LNCaP clone FGC (cell line): ENCODE results near the gene TTN.

Experiments used
- DNase-seq: peaks from one replicate; pipeline ENCODE4 v3.0.0-alpha.2; 2011; ENCODE audit warnings: low read depth
- H3K4me3 ChIP-seq: 2 replicates; pipeline ENCODE4 v1.5.1; 2011; ENCODE audit warnings: mild to moderate bottlenecking, low read depth, low read length, control low read depth
- TF ChIP-seq, protein P1 (sequence below): IDR thresholded peaks from 2 replicates; pipeline ENCODE4 v1.5.1; 2012; ENCODE audit warnings: mild to moderate bottlenecking; ENCODE audit not compliant: control insufficient read depth, insufficient read depth; ENCODE audit errors: extremely low read depth

The TTN gene

DNA sequence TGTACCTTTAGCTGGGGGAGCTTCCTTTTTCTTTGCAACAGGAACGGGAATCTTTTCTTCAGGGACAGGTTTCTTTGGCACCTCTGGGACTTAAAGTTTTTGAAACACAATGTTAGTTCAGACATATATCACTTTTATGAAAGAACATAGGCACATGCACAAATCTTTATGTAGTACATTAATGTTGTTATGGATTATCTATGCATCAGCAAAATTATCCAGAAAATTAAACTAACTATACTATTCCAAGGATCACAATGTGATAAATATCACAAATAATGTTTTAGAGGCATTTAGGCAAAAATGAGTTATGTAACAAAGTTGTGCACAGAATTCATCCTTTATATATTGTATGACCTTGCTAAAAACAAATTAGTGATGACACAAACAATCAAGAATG, 117.4 kb downstream of the TTN start:
- H3K4me3 ChIP-seq = no peak overlapping the region
- TF ChIP-seq, protein P1, sequence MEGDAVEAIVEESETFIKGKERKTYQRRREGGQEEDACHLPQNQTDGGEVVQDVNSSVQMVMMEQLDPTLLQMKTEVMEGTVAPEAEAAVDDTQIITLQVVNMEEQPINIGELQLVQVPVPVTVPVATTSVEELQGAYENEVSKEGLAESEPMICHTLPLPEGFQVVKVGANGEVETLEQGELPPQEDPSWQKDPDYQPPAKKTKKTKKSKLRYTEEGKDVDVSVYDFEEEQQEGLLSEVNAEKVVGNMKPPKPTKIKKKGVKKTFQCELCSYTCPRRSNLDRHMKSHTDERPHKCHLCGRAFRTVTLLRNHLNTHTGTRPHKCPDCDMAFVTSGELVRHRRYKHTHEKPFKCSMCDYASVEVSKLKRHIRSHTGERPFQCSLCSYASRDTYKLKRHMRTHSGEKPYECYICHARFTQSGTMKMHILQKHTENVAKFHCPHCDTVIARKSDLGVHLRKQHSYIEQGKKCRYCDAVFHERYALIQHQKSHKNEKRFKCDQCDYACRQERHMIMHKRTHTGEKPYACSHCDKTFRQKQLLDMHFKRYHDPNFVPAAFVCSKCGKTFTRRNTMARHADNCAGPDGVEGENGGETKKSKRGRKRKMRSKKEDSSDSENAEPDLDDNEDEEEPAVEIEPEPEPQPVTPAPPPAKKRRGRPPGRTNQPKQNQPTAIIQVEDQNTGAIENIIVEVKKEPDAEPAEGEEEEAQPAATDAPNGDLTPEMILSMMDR = no peak
- DNase-seq = no peak

DNA sequence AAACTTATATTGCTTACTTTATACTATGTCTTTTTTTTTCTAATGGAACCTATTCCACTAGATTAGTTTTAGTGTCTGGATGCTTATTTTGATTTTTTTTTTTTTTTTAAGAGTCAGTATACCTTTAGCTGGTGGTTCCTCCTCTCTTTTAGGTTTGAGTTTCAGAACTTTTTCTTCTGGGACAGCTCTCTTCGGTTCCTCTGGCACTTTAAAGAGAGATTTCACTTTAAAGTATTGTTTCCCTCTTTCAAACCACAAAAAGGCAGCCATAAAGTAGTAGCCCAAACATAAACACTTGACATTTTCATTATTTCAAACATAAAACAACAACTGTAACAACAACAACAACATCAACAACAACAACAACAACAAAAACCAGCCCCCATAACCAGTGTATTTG, 123.3 kb downstream of the TTN start:
- H3K4me3 ChIP-seq = no peak overlapping the region
- TF ChIP-seq, protein P1 = no peak
- DNase-seq = no peak

DNA sequence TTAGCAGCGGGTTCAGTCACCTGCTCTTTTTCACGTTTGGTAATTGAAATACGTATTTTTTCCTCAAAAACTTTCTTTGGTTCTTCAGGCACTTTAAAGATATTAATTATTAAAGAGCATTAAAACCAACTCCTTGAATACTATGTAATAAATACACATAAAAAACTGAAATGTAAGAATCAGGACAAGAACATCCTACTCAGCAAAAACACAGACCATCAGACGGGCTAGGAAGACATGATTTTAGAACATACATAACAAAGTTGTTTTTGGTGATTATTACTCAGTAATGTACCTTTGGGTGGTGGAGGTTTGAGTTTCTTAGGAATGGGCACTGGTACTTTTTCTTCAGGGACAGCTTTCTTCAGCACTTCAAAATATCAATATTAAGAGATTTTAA, 126.1 kb downstream of the TTN start:
- DNase-seq = no peak
- TF ChIP-seq, protein P1 = no peak
- no peak overlapping the region for H3K4me3 ChIP-seq

DNA sequence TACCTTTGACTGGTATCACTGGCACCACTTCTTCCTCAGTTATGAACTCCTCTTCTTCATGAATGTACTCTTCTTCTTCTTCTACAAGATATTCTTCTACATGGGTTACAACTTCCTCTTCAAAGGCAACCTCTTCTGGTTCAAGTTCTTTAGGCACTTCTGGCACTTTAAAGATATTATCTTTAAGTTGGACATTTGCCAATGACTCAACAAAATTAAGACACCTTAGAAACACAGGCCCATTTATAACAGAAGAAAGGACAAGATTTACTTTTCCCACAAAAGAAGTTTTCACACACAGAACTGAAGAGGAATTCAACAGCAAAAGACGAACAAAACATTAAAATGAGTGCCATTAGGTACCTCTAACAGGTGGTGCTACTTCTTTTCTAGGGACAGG, 127.3 kb downstream of the TTN start:
- DNase-seq = peak; percentile 1
- TF ChIP-seq, protein P1 = no peak
- H3K4me3 ChIP-seq = no peak overlapping the region

DNA sequence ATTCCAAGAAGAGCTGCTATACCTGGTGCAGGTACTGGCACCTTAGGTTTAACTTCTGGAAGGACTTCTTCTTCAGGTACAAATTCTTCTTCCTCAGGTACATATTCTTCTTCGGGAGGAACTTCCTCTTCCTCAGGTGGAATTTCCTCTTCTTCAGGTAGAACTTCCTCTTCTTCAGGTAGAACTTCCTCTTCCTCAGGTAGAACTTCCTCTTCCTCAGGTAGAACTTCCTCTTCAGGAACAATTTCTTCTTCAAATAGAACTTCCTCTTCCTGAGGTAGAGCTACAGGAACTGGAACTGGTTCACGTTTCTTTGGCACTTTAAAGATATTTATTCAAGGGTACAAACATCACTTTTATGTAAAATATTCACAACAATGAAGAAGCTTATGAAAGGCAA, 129.6 kb downstream of the TTN start:
- TF ChIP-seq, protein P1 = no peak
- DNase-seq = no peak

DNA sequence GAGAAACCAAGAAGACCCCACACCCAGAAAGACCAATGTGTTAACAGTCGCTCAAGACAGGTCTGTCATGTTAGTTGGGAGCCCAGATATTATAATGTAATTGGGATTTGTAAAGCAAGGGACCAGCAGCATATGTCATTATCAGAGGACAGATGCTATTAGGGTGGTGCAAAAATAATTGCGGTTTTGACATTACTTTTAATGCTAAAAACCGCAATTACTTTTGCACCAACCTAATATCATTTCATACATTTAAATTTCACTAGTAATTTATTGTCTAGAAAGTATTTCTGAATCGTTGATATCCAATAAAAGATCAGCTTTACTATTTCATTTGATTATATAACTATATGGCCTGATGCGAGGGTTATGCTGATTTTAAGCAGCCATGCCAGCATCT, 131.2 kb downstream of the TTN start:
- DNase-seq = no peak
- TF ChIP-seq, protein P1 = no peak
- no peak overlapping the region for H3K4me3 ChIP-seq

More for the DNA sequence above, 129.6 kb downstream of the TTN start:
- H3K4me3 ChIP-seq = no peak overlapping the region

DNA sequence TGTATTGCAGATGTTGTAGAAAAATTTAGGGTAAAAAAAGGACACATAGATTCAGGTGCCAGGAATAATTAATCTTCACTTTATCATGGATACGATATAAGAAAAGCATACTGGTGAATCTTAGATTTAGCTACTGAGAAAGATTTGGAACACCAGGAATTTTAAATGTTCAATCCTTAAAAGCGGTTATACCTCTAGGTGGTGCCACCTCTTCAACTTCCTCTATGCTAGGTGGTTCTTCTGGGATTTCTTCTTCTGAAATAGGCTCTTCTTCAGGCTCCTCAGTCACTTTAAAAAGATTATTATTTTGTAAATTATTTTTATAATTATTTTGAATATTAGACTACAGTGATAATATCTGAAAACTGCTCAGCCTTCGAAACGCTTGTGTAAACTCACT, 133.1 kb downstream of the TTN start:
- TF ChIP-seq, protein P1 = peak; percentile 38
- H3K4me3 ChIP-seq = no peak overlapping the region
- no peak for DNase-seq
